Endothelial cell (in vitro differentiated cells): ENCODE results near the gene LRSAM1. TPM values are rescaled to one million over a fixed set of nuclear protein-coding genes. Genes with fewer than 3 reads are reported as not detected.

Source experiments
- DNase-seq: peaks from one replicate; pipeline ENCODE4 v3.0.0; 2021; ENCODE audit warnings: low spot score
- H3K27ac Mint-ChIP-seq: one replicate; pipeline ENCODE4 v1.8.0; 2021; ENCODE audit warnings: mixed read lengths, inconsistent platforms; ENCODE audit not compliant: unreplicated experiment
- H3K27me3 Mint-ChIP-seq: one replicate; pipeline ENCODE4 v1.8.0; 2021; ENCODE audit warnings: mild to moderate bottlenecking, moderate library complexity, mixed read lengths, inconsistent platforms; ENCODE audit not compliant: unreplicated experiment
- H3K36me3 Mint-ChIP-seq: one replicate; pipeline ENCODE4 v1.8.0; 2021; ENCODE audit warnings: mild to moderate bottlenecking, low read depth, mixed read lengths, inconsistent platforms; ENCODE audit not compliant: unreplicated experiment
- H3K4me1 Mint-ChIP-seq: one replicate; pipeline ENCODE4 v1.8.0; 2021; ENCODE audit warnings: mild to moderate bottlenecking, mixed read lengths, inconsistent platforms; ENCODE audit not compliant: unreplicated experiment
- H3K4me3 Mint-ChIP-seq: one replicate; pipeline ENCODE4 v1.8.0; 2021; ENCODE audit warnings: mild to moderate bottlenecking, mixed read lengths, inconsistent platforms; ENCODE audit not compliant: unreplicated experiment
- H3K9me3 Mint-ChIP-seq: one replicate; pipeline ENCODE4 v1.8.0; 2021; ENCODE audit warnings: mixed read lengths, inconsistent platforms; ENCODE audit not compliant: unreplicated experiment
- total RNA-seq: library from RNA; stranded (reverse); fragmentation: NEBNext Ultra II Directional; extraction: Animal tissue kit (Norgen Biotek cat#: 25700); gene quantifications from one replicate; pipeline ENCODE4 v1.2.1, GENCODE V29; 2021; ENCODE audit not compliant: unreplicated experiment
- TF ChIP-seq, protein P1 (sequence below): fragments of 200-600 bp; sonication (generic); IDR thresholded peaks from one replicate; pipeline ENCODE4 v1.5.0; 2021; ENCODE audit warnings: antibody characterized with exemption; ENCODE audit not compliant: unreplicated experiment

Gene LRSAM1
- total RNA-seq, 1 donor from 2014 or later = 22.6 TPM

DNA sequence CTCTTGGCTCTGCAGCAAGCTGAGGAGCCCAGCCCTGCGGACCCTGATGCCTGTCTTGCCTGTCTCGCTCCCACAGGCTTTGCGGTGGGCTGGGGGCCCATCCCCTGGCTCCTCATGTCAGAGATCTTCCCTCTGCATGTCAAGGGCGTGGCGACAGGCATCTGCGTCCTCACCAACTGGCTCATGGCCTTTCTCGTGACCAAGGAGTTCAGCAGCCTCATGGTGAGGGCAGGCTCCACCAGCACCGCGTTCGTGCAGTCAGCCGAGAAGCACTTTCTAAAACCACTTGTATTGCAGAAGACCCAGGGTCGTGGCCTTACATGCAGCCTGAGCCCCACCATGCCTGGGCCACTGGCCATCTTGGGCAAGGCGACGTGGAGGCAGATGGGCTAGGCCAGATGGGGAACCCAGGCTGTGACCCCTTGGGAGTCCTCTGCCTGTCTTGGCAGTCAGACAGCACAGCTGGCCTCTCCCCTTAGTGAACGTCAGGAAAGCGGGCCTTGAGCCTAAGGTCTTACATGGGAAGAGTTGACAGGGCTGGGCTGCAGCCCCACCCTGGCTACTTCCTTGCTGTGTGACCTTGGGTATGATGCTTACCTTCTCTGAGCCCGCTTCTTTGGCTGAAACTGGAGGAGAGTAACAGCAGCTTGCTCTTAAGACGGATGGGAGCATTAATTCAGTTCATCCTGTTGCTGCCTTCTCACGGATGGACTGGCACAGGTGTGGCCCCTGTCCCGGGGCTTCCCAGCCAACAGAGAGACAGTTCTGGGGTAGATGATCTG, 45.8 kb upstream of the LRSAM1 start:
- Mint-ChIP-seq H3K4me3 (no peak overlapping the region), H3K9me3 (no peaks in the 10 kb centered on the region), H3K36me3 (peaks cover 6% of the 10 kb centered on the region), H3K27me3 (peaks cover 2% of the 10 kb centered on the region), H3K27ac (no peak overlapping the region), H3K4me1 (no peaks in the 10 kb centered on the region)
- DNase-seq = no peak
- TF ChIP-seq, protein P1, sequence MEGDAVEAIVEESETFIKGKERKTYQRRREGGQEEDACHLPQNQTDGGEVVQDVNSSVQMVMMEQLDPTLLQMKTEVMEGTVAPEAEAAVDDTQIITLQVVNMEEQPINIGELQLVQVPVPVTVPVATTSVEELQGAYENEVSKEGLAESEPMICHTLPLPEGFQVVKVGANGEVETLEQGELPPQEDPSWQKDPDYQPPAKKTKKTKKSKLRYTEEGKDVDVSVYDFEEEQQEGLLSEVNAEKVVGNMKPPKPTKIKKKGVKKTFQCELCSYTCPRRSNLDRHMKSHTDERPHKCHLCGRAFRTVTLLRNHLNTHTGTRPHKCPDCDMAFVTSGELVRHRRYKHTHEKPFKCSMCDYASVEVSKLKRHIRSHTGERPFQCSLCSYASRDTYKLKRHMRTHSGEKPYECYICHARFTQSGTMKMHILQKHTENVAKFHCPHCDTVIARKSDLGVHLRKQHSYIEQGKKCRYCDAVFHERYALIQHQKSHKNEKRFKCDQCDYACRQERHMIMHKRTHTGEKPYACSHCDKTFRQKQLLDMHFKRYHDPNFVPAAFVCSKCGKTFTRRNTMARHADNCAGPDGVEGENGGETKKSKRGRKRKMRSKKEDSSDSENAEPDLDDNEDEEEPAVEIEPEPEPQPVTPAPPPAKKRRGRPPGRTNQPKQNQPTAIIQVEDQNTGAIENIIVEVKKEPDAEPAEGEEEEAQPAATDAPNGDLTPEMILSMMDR = no peak

DNA sequence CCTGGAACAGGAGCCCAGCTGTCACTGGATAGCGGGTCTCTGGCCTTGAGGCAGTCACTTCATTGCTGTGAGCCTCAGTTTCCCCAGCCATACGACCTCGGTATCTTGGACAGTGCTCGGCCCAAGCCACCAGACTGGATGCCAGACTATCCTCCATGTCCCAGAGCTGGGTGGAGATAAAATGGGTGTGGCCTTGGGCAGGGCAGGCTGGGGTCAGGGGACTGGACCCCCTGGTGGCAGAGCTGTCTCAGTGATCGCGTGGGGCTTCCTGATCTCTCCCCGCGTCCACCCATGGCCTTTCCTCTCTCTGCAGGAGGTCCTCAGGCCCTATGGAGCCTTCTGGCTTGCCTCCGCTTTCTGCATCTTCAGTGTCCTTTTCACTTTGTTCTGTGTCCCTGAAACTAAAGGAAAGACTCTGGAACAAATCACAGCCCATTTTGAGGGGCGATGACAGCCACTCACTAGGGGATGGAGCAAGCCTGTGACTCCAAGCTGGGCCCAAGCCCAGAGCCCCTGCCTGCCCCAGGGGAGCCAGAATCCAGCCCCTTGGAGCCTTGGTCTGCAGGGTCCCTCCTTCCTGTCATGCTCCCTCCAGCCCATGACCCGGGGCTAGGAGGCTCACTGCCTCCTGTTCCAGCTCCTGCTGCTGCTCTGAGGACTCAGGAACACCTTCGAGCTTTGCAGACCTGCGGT, 44.4 kb upstream of the LRSAM1 start:
- TF ChIP-seq, protein P1 = no peak
- H3K4me3 Mint-ChIP-seq = no peak overlapping the region
- no peaks in the 10 kb centered on the region for H3K9me3 Mint-ChIP-seq
- peaks cover 2% of the 10 kb centered on the region for H3K27me3 Mint-ChIP-seq
- H3K36me3 Mint-ChIP-seq = peaks cover 6% of the 10 kb centered on the region
- DNase-seq = no peak
- H3K27ac Mint-ChIP-seq = no peak overlapping the region
- H3K4me1 Mint-ChIP-seq = peaks cover 6% of the 10 kb centered on the region

DNA sequence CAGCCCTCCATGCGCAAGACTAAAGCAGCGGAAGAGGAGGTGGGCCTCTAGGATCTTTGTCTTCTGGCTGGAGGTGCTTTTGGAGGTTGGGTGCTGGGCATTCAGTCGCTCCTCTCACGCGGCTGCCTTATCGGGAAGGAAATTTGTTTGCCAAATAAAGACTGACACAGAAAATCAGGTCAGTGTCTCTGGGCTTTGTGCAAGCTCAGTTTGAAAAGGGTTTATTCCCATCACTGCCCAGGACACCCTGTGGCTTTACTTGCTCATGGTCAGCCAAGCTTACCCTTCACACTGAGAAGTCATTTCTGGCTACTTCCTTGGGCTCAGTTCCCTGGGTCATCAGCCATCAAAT, 43.8 kb upstream of the LRSAM1 start:
- Mint-ChIP-seq H3K27ac (no peak overlapping the region), H3K4me1 (peaks cover 8% of the 10 kb centered on the region), H3K36me3 (peaks cover 6% of the 10 kb centered on the region), H3K4me3 (no peak overlapping the region), H3K27me3 (peaks cover 2% of the 10 kb centered on the region), H3K9me3 (no peaks in the 10 kb centered on the region)
- TF ChIP-seq, protein P1 = no peak
- DNase-seq = no peak

DNA sequence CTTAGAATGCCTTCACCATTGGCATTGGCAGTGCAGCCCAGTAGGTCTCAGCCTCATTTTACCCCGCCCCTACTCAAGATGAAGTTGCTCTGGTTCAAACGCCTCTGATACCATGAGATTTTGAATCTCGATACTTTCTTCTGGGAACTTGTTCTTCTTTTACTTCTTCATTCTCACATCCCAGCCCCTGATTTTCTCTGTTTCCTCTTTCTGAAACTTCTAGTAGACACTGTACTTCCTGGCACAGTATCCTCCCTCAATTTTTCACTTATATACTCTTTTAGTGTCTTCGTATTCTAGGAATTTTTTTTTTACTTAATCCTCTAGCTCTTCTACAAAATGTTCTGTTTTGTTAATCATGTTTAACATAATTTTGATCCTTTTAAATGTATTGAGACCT, 40.2 kb upstream of the LRSAM1 start:
- no peak for DNase-seq
- Mint-ChIP-seq H3K4me1 (peaks cover 8% of the 10 kb centered on the region), H3K27ac (no peak overlapping the region), H3K36me3 (peaks cover 3% of the 10 kb centered on the region), H3K27me3 (peaks cover 2% of the 10 kb centered on the region), H3K9me3 (no peaks in the 10 kb centered on the region), H3K4me3 (no peak overlapping the region)
- TF ChIP-seq, protein P1 = no peak

DNA sequence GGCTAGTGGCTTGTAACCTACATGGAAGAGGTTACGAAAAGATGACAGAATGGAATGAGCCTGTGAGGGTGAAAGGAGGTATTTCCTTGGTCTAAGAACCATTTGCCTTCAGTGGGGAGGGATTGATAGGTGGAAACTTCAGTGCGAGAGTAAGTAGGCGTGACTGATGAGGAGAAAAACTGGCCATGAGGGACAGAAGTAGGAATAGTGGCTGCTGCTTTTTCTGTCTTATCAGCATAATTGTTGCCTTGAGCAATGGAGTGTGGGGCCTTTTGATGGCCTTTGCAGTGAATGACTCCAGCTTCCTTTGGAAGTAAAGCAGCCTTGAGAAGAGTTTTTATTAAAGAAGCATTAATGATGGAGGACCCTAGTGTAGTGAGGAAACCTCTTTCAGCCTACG, 36.2 kb upstream of the LRSAM1 start:
- H3K27me3 Mint-ChIP-seq = peaks cover 2% of the 10 kb centered on the region
- no peaks in the 10 kb centered on the region for H3K36me3 Mint-ChIP-seq
- H3K27ac Mint-ChIP-seq = no peak overlapping the region
- no peaks in the 10 kb centered on the region for H3K9me3 Mint-ChIP-seq
- TF ChIP-seq, protein P1 = no peak
- H3K4me3 Mint-ChIP-seq = no peak overlapping the region
- no peak for DNase-seq
- H3K4me1 Mint-ChIP-seq = peaks cover 13% of the 10 kb centered on the region
